IPS-18a (cell line): ENCODE data around the gene DHDH.

Experiments used
- H3K27ac ChIP-seq: one replicate; pipeline ENCODE4 v1.5.1; 2013; ENCODE audit warnings: low read length
- H3K27me3 ChIP-seq: one replicate; pipeline ENCODE4 v1.6.1; 2013; ENCODE audit warnings: mild to moderate bottlenecking, low read length; ENCODE audit not compliant: control insufficient read depth, insufficient read depth
- H3K36me3 ChIP-seq: one replicate; pipeline ENCODE4 v1.6.1; 2013; ENCODE audit warnings: low read depth, low read length; ENCODE audit not compliant: control insufficient read depth
- H3K4me1 ChIP-seq: one replicate; pipeline ENCODE4 v1.6.1; 2013; ENCODE audit warnings: low read depth, low read length; ENCODE audit not compliant: control insufficient read depth
- H3K4me3 ChIP-seq: one replicate; pipeline ENCODE4 v1.5.1; 2013; ENCODE audit warnings: low read length
- H3K9ac ChIP-seq: one replicate; pipeline ENCODE4 v1.6.1; 2013; ENCODE audit warnings: mild to moderate bottlenecking, low read length, moderate library complexity
- H3K9me3 ChIP-seq: one replicate; pipeline ENCODE4 v1.6.1; 2013; ENCODE audit warnings: low read depth, low read length; ENCODE audit not compliant: control insufficient read depth

The DHDH gene

DNA sequence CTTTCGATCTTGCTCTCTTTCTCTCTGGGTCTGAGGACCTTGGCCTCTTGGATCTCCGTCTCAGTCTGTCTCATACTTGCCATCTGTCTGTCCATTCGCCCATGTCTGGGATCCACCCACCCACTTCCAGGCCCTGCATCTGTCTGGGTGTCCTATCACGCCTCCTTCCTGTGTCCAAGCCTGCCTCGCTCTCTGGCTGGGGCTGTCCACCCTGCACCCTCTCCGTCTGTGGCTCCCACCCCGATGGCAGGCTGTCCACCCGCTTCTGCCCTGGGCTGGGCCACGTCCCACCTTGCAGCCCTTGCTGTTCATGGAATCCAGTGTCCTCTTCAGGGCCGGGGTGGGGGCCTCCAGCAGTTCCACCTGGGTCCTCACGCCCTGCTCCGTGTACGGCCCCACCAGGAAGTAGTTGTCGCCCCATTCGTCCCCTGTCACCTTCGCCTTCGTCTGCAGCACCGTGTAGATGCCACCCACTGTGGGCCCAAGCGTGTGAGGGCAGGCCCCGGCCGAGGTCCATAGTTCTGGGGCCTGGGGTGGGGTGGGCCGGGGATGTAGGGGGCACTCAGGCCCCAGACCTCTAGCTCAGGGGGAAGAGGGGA, 57.6 kb downstream of the DHDH start:
- Histone ChIP-seq H3K27me3 (no peaks in the 10 kb centered on the region), H3K4me3 (no peak overlapping the region), H3K36me3 (peaks cover 10% of the 10 kb centered on the region), H3K4me1 (no peaks in the 10 kb centered on the region), H3K27ac (no peak overlapping the region), H3K9ac (no peak overlapping the region), H3K9me3 (no peaks in the 10 kb centered on the region)

- no peaks in the 10 kb centered on the region for H3K4me1 ChIP-seq
- peak overlapping the region; percentile 73 for H3K9ac ChIP-seq
- H3K36me3 ChIP-seq = peaks cover 10% of the 10 kb centered on the region
These were observed 58.5 kb downstream of the DHDH start for GRCh38 chr19:48991873-48992580.

DNA sequence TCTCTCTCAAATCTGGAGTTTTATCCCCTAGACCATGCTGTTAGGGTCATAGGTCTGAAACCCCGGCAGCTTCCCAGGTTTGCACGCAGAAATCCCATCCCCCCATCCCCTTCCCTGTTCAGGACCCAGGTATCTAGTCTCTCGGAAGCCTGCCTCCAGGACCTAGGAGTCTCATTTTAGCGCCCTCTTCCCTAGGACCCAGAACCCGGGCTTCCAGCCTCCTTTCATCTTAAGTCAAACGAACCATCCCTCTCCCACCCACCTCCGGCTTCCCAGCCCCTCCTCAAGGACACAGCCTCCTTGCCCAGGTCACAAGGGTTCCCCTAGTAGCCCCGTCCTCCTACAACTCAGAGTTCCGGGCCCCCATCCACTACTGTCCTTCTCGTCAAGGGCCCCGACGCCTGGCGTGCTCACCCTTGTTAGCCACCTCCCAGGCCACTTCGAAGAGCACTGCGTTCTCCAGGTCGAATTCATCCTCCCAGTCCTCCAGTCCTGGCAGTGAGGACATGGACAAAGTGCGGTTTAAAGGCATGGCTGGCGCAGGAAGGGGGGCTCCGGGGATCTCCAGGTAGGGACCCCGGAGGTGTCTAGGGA, 59.2 kb downstream of the DHDH start:
- peak overlapping the region; percentile 25 for H3K27ac ChIP-seq
- H3K9me3 ChIP-seq = no peaks in the 10 kb centered on the region
- peak overlapping the region; percentile 73 for H3K9ac ChIP-seq
- H3K4me1 ChIP-seq = no peaks in the 10 kb centered on the region
- H3K36me3 ChIP-seq = peaks cover 10% of the 10 kb centered on the region
- H3K27me3 ChIP-seq = no peaks in the 10 kb centered on the region
- peak overlapping the region; percentile 85 for H3K4me3 ChIP-seq

More at GRCh38 chr19:48991873-48992580, 58.5 kb downstream of the DHDH start:
- Histone ChIP-seq H3K27ac (peak overlapping the region; percentile 25), H3K9me3 (no peaks in the 10 kb centered on the region), H3K4me3 (peak overlapping the region; percentile 85), H3K27me3 (no peaks in the 10 kb centered on the region)

DNA sequence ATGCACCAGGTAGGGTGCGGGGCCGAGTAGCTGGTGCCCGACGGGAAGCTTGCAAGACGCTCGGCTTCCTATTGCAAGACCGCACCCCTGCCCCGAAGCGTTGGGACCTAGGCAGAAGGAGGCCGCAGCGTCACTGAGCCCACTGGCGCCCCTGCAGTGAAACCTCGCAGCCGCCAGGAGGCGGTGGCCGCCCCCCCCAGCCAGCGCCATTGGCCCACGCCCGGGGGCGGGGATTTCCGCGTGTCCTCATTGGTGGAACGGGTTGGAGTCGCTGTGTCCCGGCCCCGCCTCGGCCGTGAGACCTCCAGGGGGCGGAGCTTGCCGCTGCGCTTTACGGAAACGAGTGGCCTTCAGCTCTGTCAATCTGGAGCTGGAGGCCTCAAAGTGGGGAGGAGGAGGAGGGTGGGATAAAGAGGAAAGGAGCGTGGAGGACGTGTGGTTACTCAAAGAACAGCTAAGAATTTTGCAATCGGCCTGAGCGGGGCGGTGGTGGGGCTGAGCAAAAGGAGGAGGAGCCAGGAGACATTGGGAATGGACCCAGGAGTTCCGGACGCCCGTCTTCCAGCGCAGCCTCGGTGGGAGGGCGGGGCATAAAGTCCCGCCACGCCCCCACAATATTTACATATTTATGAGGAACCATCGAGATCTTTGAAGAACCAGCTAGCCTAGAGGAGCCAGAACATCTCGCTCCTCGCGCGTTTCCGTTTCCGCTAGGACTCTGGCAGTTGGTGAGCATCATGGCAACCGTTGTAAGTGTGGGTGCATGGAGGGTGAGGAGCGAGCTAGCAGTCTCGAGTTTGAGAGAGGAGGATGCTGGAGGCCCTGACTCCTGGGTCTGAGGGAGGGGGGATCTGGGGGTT, 59.9 kb downstream of the DHDH start, which contains the start of the genes GYS1 and RUVBL2:
TSS of gene GYS1 (minus strand) at position 135 of the 860 bp plus-strand sequence. CDS start 197 bp downstream, outside the sequence.
TSS of gene RUVBL2 (plus strand) at position 713 of the 860 bp plus-strand sequence. CDS start at position 738, 25 bp downstream.
- H3K27me3 ChIP-seq = no peaks in the 10 kb centered on the region
- H3K4me3 ChIP-seq = peak within 1 kb of the TSS; percentile 85
- peaks cover 5% of the 10 kb centered on the region for H3K36me3 ChIP-seq
- H3K27ac ChIP-seq = peak within 1 kb of the TSS; percentile 46
- no peaks in the 10 kb centered on the region for H3K4me1 ChIP-seq
- peak within 1 kb of the TSS; percentile 73 for H3K9ac ChIP-seq
- no peaks in the 10 kb centered on the region for H3K9me3 ChIP-seq

- Histone ChIP-seq H3K27me3 (no peaks in the 10 kb centered on the region), H3K9me3 (no peaks in the 10 kb centered on the region), H3K27ac (peak overlapping the region; percentile 46), H3K36me3 (no peaks in the 10 kb centered on the region), H3K9ac (peak overlapping the region; percentile 66), H3K4me1 (no peaks in the 10 kb centered on the region), H3K4me3 (peak overlapping the region; percentile 85)
These were observed 60.5 kb downstream of the DHDH start for GRCh38 chr19:48994035-48994386.
